ENCODE data around the gene GRIPAP1. TPM values are rescaled to one million over a fixed set of nuclear protein-coding genes. Genes with fewer than 3 reads are reported as not detected.
"Not testable (repeated sequence)": the region's sequence is repeated elsewhere in the genome, so short reads cannot be mapped to it uniquely, and the experiment has no call there.

GRIPAP1 gene
- polyA plus RNA-seq, 3 donors, result 48.3 to 72.7 (median 51.4) TPM

DNA sequence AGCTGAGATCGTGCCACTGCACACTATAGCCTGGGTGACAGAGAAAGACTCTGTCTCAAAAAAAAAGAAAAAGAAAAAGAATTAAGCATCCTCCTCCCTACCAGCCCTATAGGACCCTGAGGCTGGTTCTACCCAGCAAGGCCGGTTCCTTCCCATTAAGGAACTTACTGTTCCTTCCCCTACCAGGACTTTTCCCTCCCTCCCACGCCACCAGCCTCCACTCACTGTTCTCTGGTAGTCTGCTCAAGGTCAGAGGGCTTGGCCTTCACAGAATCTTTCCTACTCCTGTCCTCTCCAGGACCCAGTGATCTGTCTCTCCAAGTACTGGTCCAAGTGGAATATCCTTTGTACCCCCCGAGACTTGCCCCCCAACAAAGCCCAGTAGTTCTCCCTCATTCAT is 1.4 kb downstream of the GRIPAP1 start:
- no peak for DNase-seq (ENCODE audit: extremely low read depth in 1 of 11, low read depth in 9 of 11, low spot score in 4 of 11)

GRCh38 chrX:48999030-48999429 is 3.0 kb downstream of the GRIPAP1 start:
- DNase-seq (ENCODE audit: extremely low read depth in 1 of 11, low read depth in 9 of 11, low spot score in 4 of 11), result no peak

DNA sequence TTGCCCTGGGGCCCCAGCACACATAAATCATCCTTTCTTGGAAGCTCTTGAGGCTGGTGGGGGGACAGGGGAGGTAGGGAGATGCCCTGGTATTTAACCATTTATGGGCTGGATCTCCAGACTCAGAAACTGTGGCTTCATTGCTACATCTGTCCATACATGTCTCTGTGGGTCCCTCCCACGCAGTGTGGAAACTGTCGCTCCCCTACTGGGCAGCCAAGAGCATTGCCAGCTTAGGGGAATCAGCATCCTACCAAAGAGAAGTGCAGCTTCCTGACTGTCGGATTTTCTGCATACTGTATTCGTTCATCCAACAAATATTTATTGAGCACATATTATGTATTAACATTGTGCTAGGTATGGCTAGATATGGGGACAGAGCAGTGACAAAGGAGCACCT is 3.7 kb downstream of the GRIPAP1 start:
- no peak for DNase-seq (ENCODE audit: extremely low read depth in 1 of 11, low read depth in 9 of 11, low spot score in 4 of 11)

GRCh38 chrX:48997865-48998264 is 4.2 kb downstream of the GRIPAP1 start:
- DNase-seq (ENCODE audit: extremely low read depth in 1 of 11, low read depth in 9 of 11, low spot score in 4 of 11), result no peak

DNA sequence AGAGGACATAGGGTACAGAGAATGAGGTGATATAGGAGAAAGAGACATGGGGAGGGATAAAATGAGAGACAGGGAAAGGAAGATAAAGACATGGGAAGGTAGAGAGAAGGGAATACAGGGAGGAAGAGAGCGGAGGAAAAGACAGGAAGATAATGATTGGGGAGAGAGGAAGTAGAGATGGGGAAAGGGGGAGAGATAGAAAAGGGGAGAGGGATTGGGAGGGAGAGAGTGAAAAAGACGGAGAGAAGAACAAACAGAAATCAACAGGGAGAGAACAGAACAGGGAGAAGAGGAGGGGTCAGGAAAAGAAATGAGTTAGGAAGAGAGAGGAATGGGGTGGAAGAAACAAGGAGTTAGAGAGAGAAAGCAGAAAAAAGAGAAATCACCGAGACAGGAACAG is 4.6 kb downstream of the GRIPAP1 start:
- DNase-seq (ENCODE audit: extremely low read depth in 1 of 11, low read depth in 9 of 11, low spot score in 4 of 11), result no peak

GRCh38 chrX:48996969-48997368 is 5.1 kb downstream of the GRIPAP1 start:
- no peak for DNase-seq (ENCODE audit: extremely low read depth in 1 of 11, low read depth in 9 of 11, low spot score in 4 of 11)

DNA sequence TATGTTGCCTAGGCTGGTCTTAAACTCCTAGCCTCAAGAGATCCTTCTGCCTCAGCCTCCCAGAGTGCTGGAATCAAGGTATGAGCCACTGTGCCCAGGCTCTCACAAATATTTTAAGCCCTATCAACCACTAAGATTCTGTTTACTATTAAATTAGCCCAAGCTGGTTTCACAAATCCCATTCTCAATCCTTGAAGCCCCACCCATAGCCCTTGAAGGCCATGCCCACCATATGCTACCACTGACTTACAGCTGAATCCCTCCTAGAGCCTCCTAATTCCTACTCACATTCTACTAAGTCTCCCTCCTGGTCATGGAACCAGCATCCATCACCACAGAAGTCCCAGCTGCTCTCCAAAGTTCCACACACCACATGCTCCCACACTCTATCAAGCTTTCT is 9.7 kb downstream of the GRIPAP1 start:
- no peak for DNase-seq (ENCODE audit: extremely low read depth in 1 of 11, low read depth in 9 of 11, low spot score in 4 of 11)

DNA sequence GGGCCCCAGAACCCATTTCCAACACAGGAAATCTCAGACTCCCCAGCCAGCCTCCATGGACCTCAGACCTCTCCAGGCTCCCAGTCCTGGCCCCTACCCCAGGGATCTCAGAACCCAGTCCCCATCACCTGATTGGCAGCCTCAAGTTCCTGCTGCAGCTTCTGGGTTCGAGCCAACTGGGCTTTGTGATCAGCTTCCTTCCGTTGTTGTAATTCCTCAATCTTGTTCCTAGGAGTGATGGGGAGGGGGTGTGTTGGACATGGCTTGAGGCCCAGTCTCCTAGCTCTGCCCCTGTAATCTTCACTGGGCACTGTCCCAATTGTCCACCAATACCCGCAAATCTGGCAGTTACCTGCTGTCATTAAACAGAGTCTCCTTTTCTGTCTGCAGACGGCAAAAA is 12.6 kb downstream of the GRIPAP1 start:
- no peak for DNase-seq (ENCODE audit: extremely low read depth in 1 of 11, low read depth in 9 of 11, low spot score in 4 of 11)

GRCh38 chrX:48983896-48984295 is 18.2 kb downstream of the GRIPAP1 start:
- DNase-seq (ENCODE audit: extremely low read depth in 1 of 11, low read depth in 9 of 11, low spot score in 4 of 11), result no peak

- no peak for DNase-seq (ENCODE audit: extremely low read depth in 1 of 11, low read depth in 9 of 11, low spot score in 4 of 11)
Measured at GRCh38 chrX:48983081-48983480, 19.0 kb downstream of the GRIPAP1 start.

DNA sequence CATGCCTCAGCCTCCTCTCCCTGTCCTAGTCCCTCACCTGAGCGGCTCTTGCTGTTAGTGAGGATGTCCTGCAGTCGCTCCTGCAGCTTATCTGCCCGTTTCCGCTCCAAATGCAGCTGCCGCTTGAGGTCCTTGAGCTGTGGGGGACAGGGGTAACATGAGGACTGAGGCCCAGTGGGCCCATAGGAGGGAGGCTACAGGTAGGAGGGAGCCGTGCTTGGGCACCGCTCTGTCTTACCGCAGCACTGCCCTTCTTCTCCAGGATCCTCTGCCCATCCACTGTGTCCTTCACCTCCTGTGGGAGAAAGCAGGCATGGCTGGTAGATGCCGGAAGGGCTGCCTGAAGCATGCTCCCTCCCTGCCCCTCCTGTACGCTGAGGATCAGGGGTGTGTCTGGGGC is 20.9 kb downstream of the GRIPAP1 start:
- no peak for DNase-seq (ENCODE audit: extremely low read depth in 1 of 11, low read depth in 9 of 11, low spot score in 4 of 11)

- not testable (repeated sequence) for DNase-seq (ENCODE audit: extremely low read depth in 1 of 11, low read depth in 9 of 11, low spot score in 4 of 11)
Measured at GRCh38 chrX:48980341-48980740, 21.7 kb downstream of the GRIPAP1 start.

DNA sequence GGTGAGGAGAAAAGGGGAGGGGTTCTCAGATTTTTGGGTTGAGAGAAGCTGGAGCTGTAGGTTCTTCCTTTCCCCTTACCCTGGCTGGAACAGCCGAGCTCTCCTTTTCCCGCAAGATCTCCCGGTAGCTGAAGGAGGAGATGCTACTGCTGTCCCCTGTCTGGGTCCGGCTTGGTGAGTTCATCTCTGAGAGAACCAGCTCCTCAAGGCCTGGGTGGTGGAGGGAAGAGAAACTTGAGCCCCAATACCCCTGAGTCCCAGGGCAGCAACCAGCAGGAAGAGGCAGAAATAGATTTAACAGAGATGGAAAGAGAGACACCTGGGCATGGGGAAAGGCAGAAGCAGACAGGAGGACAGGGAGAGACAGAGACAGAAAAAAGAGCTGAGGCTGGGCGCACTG is 23.8 kb downstream of the GRIPAP1 start:
- DNase-seq (ENCODE audit: extremely low read depth in 1 of 11, low read depth in 9 of 11, low spot score in 4 of 11), result no peak

GRCh38 chrX:48976086-48976485 is 26.0 kb downstream of the GRIPAP1 start:
- no peak for DNase-seq (ENCODE audit: extremely low read depth in 1 of 11, low read depth in 9 of 11, low spot score in 4 of 11)

- no peak for DNase-seq (ENCODE audit: extremely low read depth in 1 of 11, low read depth in 9 of 11, low spot score in 4 of 11)
Measured at GRCh38 chrX:48975541-48975940, 26.5 kb downstream of the GRIPAP1 start.

DNA sequence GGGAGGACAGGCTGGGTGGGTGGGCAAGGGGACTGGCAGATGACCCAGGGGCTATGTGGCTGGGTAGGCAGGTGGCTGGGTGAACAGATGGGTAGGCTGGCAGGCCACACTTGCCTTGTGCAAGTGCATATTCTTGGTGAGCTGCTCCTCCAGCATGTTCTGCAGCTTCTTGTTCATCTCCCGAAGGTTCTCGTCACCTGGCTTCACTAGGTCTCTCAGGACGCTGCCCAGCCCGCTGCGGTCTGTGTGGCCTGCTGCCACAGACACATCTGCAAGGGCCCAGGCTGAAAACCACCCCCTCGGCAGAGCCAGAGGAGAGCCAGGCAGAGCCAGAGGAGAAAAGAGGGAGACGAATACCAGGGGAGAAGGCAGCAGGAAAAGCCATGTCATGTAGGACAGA is 27.0 kb downstream of the GRIPAP1 start:
- no peak for DNase-seq (ENCODE audit: extremely low read depth in 1 of 11, low read depth in 9 of 11, low spot score in 4 of 11)

DNA sequence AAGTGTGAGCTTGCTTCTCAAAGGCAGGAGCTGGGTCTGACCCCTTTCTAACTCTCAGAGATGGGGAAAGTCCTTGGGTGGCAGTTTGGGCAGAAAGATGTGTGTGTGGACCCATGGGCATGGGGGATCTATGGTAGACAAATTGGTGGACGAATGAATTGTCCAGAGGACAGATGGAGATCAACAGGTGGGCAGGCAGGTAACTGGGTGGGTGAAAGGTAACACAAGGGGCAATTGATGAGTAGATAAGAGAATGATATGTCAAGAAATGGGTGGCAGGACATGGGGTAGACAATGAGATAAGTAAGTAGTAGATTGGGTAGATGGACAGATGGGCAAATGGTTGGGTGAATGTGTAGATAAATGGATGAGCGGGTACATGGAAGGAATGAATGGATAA is 27.5 kb downstream of the GRIPAP1 start:
- no peak for DNase-seq (ENCODE audit: extremely low read depth in 1 of 11, low read depth in 9 of 11, low spot score in 4 of 11)

GRCh38 chrX:48974033-48974432 is 28.0 kb downstream of the GRIPAP1 start:
- no peak for DNase-seq (ENCODE audit: extremely low read depth in 1 of 11, low read depth in 9 of 11, low spot score in 4 of 11)

GRCh38 chrX:48972220-48973164 is 29.6 kb downstream of the GRIPAP1 start:
- no peak for DNase-seq (ENCODE audit: extremely low read depth in 1 of 11, low read depth in 9 of 11, low spot score in 4 of 11)

DNA sequence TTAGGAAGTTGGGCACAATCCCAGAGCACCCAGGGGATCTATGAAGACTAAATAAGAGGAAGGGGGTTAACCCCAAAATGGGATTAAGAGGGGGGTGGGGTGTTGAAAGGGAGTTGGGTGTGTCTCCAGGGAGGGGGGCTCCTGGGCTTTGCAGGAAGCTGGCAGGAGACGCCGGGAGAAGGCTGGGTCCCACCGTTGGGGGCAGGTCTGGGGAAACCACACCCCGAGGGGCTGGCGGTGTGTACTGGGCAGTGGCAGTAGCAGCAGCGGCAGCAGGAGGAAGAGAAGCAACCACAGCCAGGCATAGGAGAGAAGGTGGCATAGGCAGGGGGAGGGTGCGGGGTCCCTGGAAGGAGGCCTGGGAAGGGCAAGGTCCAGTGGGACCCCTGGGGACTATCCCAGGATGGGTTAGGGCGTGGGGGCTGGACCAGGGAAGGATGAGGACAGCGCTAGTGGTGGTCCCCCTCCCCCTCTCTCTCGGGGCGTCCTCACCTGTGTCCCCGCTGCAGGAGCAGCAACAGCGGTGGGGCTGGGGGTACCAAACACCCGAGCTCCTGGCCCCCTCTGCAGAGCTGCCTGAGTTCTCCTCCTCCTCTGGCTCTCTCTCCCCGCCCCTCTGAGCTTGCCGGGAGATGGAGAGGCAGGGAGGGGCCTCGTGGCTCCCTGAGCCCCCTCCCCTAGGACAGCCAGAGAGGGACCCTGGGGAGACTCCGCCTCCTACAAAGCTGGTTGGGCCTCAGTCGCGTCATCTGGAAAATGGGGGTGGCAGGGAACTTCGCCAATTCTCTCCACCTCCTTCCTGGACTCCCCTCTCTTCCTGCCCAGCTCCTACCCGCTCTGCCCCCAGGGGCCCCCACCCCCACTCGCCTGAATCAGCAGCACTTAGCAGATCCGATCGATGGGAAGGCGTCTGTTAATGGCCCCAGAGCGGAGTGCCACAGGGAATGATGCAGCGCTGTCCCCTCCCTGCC is 30.5 kb downstream of the GRIPAP1 start, which contains the start of gene KCND1:
TSS of gene KCND1 (minus strand) at position 596 of the 971 bp plus-strand sequence. CDS start 1,573 bp downstream, outside the sequence.
- DNase-seq (ENCODE audit: extremely low read depth in 1 of 11, low read depth in 9 of 11, low spot score in 4 of 11), result no peak

All from renal cortex interstitium (tissue), 11 donors.